ENCODE data around the gene FILIP1L.

FILIP1L gene

GRCh38 chr3:99795573-99795972 is 318.7 kb downstream of the FILIP1L start:
- no peak for DNase-seq (ENCODE audit: low spot score)

- DNase-seq (ENCODE audit: low spot score), result no peak
These were observed 319.8 kb downstream of the FILIP1L start for GRCh38 chr3:99794485-99794884.

GRCh38 chr3:99789011-99789721 is 325.1 kb downstream of the FILIP1L start:
- peak; percentile 46 for DNase-seq (ENCODE audit: low spot score)
